ENCODE results near the gene BET1.

BET1 gene

GRCh38 chr7:93955304-93955703 is 48.9 kb downstream of the BET1 start:
- DNase-seq, result no peak

- DNase-seq, result no peak
These were observed 54.7 kb downstream of the BET1 start for GRCh38 chr7:93949423-93949822.

DNA sequence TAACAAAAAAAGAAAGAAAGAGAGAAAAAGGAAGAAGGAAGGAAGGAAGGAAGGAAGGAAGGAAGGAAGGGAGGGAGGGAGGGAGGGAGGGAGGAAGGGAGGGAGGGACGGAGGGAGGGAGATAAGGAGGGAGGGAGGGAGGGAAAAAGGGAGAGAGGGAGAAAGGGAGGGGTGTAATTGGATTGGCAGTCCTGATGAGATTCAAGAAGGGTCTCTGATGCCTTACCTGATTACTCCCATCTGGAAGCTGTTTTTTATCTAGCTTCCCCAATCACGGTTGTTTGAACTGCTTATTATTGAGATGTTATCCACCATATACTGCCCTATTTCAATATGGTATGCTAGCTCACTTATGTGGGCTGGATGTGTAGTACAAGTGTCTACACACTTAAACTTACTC is 55.3 kb downstream of the BET1 start:
- no peak for DNase-seq

DNA sequence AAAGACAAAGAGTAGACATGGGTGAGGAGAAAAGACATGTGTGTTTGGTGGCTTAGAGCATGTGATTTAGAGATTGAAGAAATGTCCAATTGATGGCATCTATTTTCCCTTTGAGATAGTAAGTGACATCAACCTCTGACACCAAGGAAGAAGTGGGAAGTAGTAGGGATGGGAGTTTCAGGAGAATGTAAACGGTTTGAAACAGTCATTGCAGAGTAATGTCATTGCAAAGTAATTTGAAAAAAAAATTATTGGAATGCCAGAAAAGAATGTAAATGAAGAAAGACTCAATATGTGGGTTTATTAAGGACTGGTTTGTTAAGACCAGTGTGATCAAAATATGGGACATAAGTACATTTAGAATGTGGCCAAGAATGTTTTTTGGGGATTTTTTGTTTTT is 56.0 kb downstream of the BET1 start:
- DNase-seq, result no peak

DNA sequence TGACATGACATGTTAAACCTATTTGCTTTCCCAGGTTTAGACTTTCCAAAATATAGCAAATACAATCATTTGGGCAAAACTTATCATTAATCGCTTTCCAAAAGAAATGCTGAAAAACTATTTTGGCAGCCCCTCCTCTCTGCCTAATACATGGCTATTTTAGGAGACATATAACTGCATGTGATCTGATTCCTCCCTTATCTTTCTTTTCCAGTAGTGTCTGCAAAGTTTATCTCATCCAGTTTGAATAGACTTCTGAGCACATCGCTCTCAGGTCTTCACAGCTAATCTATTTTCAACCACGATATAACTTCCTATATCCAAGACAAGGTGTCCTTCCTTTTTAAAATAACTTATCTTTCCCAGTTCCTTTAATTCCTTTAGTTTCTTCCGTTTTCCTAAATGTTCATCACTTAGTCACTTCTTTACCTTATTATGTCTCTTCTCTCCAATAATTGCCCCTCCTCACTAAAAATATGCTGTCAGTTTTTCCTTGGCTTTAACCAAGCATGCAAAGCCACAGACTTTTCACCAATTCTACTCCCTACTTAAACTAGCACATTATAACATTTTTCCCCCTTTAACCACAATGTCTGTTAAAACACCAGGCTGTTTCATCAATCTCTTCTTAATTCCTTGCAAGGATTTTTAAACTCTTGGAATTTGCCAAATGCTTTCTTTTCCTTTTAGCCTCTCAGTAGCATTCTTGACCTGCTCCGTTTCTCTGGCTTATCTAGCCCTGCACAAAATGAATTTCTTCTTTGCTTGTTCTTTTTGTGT is 58.2 kb downstream of the BET1 start:
- no peak for DNase-seq

- DNase-seq, result no peak
These were observed 59.1 kb downstream of the BET1 start for GRCh38 chr7:93945083-93945482.

DNA sequence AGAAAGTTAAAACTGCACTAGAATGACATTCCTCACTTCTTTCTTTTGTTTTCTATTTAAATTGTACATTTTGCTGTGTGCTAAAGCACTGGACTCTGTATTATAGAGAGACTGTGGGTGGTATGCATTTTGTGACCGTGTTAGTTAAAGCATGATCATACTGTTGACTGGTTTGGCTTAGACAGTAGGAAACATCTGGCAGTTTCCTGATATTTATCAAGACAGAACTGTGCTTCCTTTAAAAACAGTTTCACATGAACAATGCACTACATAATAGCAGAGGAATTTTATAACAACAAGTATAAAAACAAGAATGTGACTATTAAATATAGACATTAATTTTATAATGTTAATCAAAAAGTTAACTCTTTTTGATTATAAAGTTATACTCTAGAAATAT is 59.5 kb downstream of the BET1 start:
- no peak for DNase-seq

- no peak for DNase-seq
These were observed 60.2 kb downstream of the BET1 start for GRCh38 chr7:93943816-93944540.

All from midbrain (tissue), 1 donor.